DOHH2 (cell line): Measurements from ENCODE around the gene OXSR1.

ENCODE experiments used
- CTCF ChIP-seq: fragments of 200-600 bp; sonication (generic); IDR thresholded peaks from one replicate; pipeline ENCODE4 v1.5.1; 2014; ENCODE audit warnings: antibody characterized with exemption, mild to moderate bottlenecking, low read depth, low read length; ENCODE audit not compliant: poor library complexity, severe bottlenecking
- EZH2phosphoT487 ChIP-seq: fragments of 200-600 bp; sonication (generic); IDR thresholded peaks from 2 replicates; pipeline ENCODE4 v1.6.1; 2017; ENCODE audit warnings: borderline replicate concordance, mild to moderate bottlenecking, antibody characterized with exemption, low read length, moderate library complexity, mixed read lengths

DNA sequence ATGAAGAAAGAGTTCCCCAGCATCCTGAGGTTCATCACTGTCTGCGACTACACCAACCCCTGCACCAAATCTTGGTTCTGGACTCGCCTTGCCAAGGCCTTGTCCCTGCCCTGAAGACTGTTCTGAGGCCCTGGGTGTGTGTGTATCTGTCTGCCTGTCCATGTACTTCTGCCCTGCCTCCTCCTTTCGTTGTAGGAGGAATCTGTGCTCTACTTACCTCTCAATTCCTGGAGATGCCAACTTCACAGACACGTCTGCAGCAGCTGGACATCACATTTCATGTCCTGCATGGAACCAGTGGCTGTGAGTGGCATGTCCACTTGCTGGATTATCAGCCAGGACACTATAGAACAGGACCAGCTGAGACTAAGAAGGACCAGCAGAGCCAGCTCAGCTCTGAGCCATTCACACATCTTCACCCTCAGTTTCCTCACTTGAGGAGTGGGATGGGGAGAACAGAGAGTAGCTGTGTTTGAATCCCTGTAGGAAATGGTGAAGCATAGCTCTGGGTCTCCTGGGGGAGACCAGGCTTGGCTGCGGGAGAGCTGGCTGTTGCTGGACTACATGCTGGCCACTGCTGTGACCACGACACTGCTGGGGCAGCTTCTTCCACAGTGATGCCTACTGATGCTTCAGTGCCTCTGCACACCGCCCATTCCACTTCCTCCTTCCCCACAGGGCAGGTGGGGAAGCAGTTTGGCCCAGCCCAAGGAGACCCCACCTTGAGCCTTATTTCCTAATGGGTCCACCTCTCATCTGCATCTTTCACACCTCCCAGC, 24.0 kb upstream of the OXSR1 start:
- TF ChIP-seq CTCF, result no peak
- TF ChIP-seq EZH2phosphoT487, result no peak
